HepG2 (cell line): ENCODE data around the gene EXOSC6. TPM values are rescaled to one million over a fixed set of nuclear protein-coding genes. Genes with fewer than 3 reads are reported as not detected.
A peak's percentile ranks its signal among the peaks of the same experiment; 100 is the strongest.

Source experiments
- BRF2 ChIP-seq: sonication (generic); formaldehyde crosslinking; IDR thresholded peaks from 2 replicates; pipeline ENCODE4 v1.8.1; 2022; ENCODE audit warnings: mild to moderate bottlenecking, missing genetic modification reagents
- CBX5 ChIP-seq: sonication (generic); formaldehyde crosslinking; IDR thresholded peaks from 2 replicates; pipeline ENCODE4 v1.4.0; 2020; ENCODE audit warnings: missing genetic modification reagents, borderline replicate concordance
- EEA1 ChIP-seq: sonication (generic); formaldehyde crosslinking; IDR thresholded peaks from 2 replicates; pipeline ENCODE4 v1.5.1; 2020; ENCODE audit warnings: mild to moderate bottlenecking, missing genetic modification reagents, borderline replicate concordance
- GATAD1 ChIP-seq: IDR thresholded peaks from 2 replicates; pipeline ENCODE4 v1.6.1; 2016; ENCODE audit warnings: missing genetic modification reagents, missing compliant biosample characterization
- HNF1B ChIP-seq: sonication (generic); formaldehyde crosslinking; IDR thresholded peaks from 2 replicates; pipeline ENCODE4 v1.5.1; 2020; ENCODE audit warnings: mild to moderate bottlenecking, moderate library complexity, missing genetic modification reagents
- MAFF ChIP-seq: IDR thresholded peaks from 2 replicates; pipeline ENCODE4 v1.6.1; 2011; ENCODE audit warnings: low read depth, low read length, improper control_type of control experiment
- MAFG ChIP-seq: sonication (generic); formaldehyde crosslinking; IDR thresholded peaks from 2 replicates; pipeline ENCODE4 v1.5.1; 2020; ENCODE audit warnings: mild to moderate bottlenecking, missing genetic modification reagents
- POLR2G ChIP-seq: fragments of 200-400 bp; formaldehyde crosslinking; IDR thresholded peaks from 2 replicates; pipeline ENCODE4 v1.6.1; 2018; ENCODE audit warnings: mild to moderate bottlenecking, low read depth, low read length, moderate library complexity
- RBM39 ChIP-seq: fragments of 200-400 bp; formaldehyde crosslinking; IDR thresholded peaks from one replicate; pipeline ENCODE4 v1.6.1; 2018; ENCODE audit warnings: antibody characterized with exemption, mild to moderate bottlenecking, low read depth, low read length; ENCODE audit not compliant: poor library complexity, severe bottlenecking
- ZNF280D ChIP-seq: sonication (generic); formaldehyde crosslinking; IDR thresholded peaks from 2 replicates; pipeline ENCODE4 v1.5.1; 2020; ENCODE audit warnings: mild to moderate bottlenecking, missing genetic modification reagents
- ZNF318 ChIP-seq: sonication (generic); formaldehyde crosslinking; IDR thresholded peaks from 2 replicates; pipeline ENCODE4 v1.4.0; 2020; ENCODE audit warnings: mild to moderate bottlenecking, missing genetic modification reagents
- ZNF546 ChIP-seq: sonication (generic); formaldehyde crosslinking; conservative IDR thresholded peaks from 2 replicates; pipeline ENCODE4 v1.8.1; 2023; ENCODE audit warnings: mild to moderate bottlenecking, missing genetic modification reagents
- polyA plus RNA-seq, 8 experiments: library from polyadenylated mRNA; depleted of rRNA in 3 of 8; stranded (reverse) in 7 of 8; unstranded in 1 of 8; fragments of >200 nt; fragmentation: Illumina TruSeq in 4 of 8; extraction: Trizol in 4 of 8; gene quantifications; 2 replicates each; pipeline versions ENCODE4 v1.2.1 to v1.2.3, GENCODE V29; 2011 to 2016; ENCODE audit warnings: low read depth in 4 of 8, missing spikeins in 1 of 8, mixed read lengths in 1 of 8; ENCODE audit not compliant: insufficient read depth in 1 of 8
- total RNA-seq, 5 experiments: library from RNA; depleted of rRNA; stranded (reverse); fragments of >200 nt; fragmentation: Illumina TruSeq; extraction: Trizol; gene quantifications; 2 replicates each; pipeline ENCODE4 v1.2.3, GENCODE V29; 2016; ENCODE audit warnings: low read depth in 1 of 5

EXOSC6 gene
- total and polyA plus RNA-seq, 2 of the 13 experiments (the other 11 are each of a cell fraction or from before 2014, with no cell fraction given): 13.1 to 39.9 TPM

GRCh38 chr16:70298988-70299938 lies 47.5 kb upstream of the EXOSC6 start, which contains the start of gene DDX19B (continued):
- TF ChIP-seq BRF2 (CRISPR knock-in tag): peak; percentile 90; the same call in 1 of the 2 replicates
- TF ChIP-seq ZNF318: no peak; the same call in 1 of the 2 replicates
- peak; percentile 95 for TF ChIP-seq ZNF546 (CRISPR knock-in tag)
- peak; percentile 75; the same call in 1 of the 2 replicates for TF ChIP-seq HNF1B (CRISPR knock-in tag)
- TF ChIP-seq POLR2G: peak; percentile 96
- peak; percentile 78; the same call in 1 of the 2 replicates for TF ChIP-seq EEA1
- peak; percentile 83 for TF ChIP-seq ZNF280D
- TF ChIP-seq MAFF: no peak
- TF ChIP-seq CBX5 (CRISPR knock-in tag): peak; percentile 77; the same call in 1 of the 2 replicates
- peak; percentile 96 for TF ChIP-seq GATAD1 (CRISPR knock-in tag)
- TF ChIP-seq RBM39: peak; percentile 60
- TF ChIP-seq MAFG (CRISPR knock-in tag): no peak
